HG03159 (cell line): Measurements from ENCODE around the gene UBAP1.
"Not testable (repeated sequence)": the region's sequence is repeated elsewhere in the genome, so short reads cannot be mapped to it uniquely, and the experiment has no call there.

Experiments
- ATAC-seq: cut with Tn5 transposase; IDR thresholded peaks from one replicate; pipeline ENCODE4 v1.9.1; 2021; ENCODE audit warnings: mild to moderate bottlenecking, moderate library complexity; ENCODE audit not compliant: unreplicated experiment

Gene UBAP1

GRCh38 chr9:34219421-34219820 lies 40.6 kb downstream of the UBAP1 start:
- no peak for ATAC-seq

GRCh38 chr9:34220218-34220617 lies 41.4 kb downstream of the UBAP1 start:
- no peak for ATAC-seq

GRCh38 chr9:34224349-34224748 lies 45.5 kb downstream of the UBAP1 start:
- ATAC-seq, result no peak

DNA sequence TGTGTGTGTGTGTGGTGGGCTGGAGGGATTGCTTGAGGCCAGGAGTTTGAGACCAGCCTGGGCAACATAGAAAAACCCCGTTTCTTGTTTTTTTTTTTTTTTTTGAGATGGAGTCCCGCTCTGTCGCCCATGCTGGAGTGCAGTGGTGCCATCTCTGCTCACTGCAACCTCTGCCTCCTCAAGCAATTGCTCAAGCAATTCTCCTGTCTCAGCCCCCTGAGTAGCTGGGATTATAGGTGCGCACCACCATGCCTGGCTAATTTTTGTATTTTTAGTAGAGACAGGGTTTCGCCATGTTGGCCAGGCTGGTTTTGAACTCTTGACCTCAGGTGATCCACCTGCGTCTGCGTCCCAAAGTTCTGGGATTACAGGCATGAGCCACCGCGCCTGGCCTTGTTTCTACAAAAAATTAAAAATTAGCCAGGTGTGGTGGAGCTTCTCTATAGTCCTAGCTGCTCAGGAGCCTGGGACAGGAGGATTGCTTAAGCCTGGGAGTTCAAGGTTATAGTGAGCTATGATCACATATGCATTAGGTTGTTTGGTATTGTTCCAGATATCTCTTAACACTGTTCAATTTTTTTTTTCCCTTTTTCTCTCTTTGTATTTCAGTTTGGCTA lies 47.4 kb downstream of the UBAP1 start:
- not testable (repeated sequence) for ATAC-seq

DNA sequence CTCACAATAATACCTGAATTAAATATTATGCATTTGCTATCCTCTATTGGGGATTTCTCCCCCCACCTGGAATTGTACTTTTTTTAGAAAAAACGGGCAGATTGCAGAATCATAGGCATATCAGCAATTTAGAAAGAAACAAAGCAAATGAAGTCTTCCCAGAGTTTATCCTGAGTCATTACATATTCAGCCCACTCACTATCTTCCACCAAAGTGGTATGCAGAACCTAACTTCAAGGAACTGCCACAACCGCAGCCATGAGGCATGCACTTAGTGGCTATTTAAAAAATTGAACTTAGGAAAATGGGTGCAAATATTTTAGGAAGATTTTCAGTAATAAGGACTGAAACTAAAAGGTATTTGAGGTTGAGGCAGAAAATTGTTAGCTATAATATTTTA lies 48.6 kb downstream of the UBAP1 start:
- ATAC-seq, result no peak

DNA sequence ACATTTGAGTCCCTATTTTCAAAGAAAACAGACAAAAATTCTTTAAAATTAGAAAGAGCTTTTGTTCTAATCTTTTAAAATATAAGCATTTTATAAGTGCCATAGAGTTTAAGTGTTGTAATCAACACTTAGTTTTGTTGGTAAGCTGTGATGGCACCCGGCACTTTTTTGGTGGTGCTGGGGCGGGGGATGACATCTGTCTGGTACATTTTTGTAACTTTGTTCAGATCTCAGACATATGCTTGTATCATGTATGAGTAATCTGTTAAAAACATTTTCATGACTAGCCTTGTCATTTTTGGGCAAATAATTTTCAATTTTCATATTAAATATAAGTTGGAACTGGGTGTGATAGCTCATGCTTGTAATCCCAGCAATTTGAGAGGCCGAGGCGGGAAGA lies 51.7 kb downstream of the UBAP1 start:
- ATAC-seq, result no peak

- ATAC-seq, result no peak
Measured at GRCh38 chr9:34232201-34232600, 53.4 kb downstream of the UBAP1 start.

DNA sequence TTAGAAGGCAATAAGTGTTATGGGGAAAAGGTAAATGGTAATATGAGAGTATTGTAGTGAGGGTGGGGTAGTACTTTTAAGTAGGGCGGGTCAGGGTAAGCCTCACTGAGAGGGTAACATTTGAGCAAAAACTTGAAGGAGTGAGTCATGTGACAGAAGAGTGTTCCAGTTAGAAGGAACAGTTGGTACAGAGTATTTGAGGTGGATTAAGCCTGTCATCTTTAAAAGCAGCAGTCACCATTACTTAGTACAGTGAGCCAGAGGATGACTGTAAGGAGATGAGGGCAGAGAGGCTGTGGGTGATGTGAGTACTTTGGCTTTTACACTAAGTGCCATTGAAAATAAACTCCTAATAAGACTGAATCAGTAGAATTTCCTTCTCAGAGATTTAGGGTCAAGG lies 54.8 kb downstream of the UBAP1 start:
- no peak for ATAC-seq

DNA sequence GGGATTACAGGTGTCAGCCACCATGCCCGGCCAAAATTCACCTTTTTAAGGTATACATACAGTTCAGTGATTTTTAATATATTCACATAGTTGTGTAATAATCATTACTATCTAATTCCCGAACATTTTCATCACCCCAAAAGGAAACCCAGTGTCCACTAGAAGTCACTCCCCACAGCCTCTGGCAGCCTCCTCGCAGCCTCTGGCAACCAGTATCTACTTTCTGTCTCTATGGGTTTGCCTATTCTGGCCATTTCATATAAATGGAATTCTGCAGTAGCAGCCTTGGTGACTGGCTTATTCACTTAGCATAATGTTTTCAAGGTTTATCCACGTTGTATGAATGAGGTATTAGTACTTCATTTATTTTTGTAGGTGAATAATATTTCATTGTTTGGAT lies 59.0 kb downstream of the UBAP1 start:
- ATAC-seq, result no peak

- ATAC-seq, result no peak
Measured at GRCh38 chr9:34240006-34240405, 61.2 kb downstream of the UBAP1 start.

DNA sequence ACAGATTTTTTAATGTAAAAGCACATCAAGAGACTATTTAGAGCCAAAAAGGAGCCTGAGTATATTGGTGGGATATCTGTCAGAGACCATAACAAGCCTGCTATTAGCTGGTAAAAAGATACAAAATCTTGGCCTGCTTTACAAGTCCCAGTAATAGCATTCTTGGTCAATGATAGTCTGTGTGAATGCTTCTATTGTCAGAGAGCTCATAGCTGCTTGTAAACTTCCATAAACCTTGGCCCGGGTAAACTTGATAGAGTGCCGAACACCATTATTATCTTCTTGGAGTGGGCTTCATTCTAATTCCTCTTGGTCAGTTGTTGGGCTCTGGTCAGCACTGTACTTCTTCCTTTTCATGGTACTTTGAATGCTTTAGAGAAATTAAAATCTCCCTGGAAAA lies 64.0 kb downstream of the UBAP1 start:
- no peak for ATAC-seq

- not testable (repeated sequence) for ATAC-seq
Measured at GRCh38 chr9:34245212-34245611, 66.4 kb downstream of the UBAP1 start.

DNA sequence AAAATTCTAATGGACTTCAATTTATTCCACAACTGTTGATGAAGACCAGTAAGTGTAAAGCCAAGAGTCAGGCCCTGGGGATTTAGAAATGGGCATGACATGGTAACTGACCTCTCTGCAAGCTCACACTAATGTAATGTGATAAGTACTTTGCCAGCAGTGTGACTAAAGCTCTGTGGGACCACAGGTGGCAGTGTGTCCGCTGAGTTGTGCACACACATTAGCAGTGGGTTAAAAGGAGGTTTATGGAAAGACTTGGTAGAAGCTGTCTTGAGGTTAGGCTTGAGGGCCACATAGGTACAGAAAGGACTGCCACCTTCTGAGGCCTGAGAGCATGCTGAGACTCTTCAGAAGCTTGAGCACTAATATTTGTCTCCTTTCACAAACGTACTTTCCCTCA lies 67.6 kb downstream of the UBAP1 start:
- no peak for ATAC-seq

- ATAC-seq, result not testable (repeated sequence)
Measured at GRCh38 chr9:34247782-34248181, 68.9 kb downstream of the UBAP1 start.

GRCh38 chr9:34249274-34249673 lies 70.4 kb downstream of the UBAP1 start:
- no peak for ATAC-seq

DNA sequence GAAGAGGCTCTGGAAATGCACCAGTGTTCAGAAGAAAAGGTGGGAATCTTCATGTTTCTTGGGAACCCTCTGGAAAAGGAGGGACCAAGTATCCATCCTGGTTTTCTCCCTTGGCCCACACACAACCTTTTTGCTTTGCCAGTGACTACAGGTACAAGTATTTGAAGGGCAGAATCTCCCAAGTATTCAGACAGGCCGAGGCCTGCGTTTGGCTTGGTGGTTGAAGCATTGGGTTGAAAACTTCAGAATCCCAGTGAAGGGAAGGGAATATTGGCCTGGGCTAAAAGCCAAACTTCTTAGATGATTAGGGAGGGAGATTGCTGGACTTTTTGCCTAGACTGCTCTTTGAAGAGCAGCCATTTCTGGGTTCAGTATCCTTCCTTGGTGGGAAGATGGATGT lies 71.9 kb downstream of the UBAP1 start:
- no peak for ATAC-seq

GRCh38 chr9:34252016-34252415 lies 73.2 kb downstream of the UBAP1 start:
- ATAC-seq, result no peak

- ATAC-seq, result no peak
Measured at GRCh38 chr9:34252670-34253459, 74.0 kb downstream of the UBAP1 start.

DNA sequence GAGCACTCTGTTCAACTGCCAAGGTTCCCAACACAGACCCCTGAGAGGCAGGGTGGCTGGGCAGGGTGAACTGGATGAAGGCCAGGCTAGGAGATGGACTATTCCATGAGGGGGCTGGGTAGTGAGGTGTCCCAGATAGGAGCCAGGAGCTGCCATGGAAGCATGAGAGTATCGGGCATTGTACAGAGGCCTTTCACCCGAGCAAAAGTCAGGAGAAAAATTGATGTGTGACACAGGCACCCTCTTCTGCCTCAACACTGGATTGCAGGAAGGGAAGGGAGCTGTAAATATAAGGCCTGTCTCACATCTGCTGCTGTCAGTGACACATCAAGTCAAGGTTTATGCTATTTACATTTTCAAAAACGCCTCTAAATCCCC lies 74.6 kb downstream of the UBAP1 start:
- no peak for ATAC-seq

DNA sequence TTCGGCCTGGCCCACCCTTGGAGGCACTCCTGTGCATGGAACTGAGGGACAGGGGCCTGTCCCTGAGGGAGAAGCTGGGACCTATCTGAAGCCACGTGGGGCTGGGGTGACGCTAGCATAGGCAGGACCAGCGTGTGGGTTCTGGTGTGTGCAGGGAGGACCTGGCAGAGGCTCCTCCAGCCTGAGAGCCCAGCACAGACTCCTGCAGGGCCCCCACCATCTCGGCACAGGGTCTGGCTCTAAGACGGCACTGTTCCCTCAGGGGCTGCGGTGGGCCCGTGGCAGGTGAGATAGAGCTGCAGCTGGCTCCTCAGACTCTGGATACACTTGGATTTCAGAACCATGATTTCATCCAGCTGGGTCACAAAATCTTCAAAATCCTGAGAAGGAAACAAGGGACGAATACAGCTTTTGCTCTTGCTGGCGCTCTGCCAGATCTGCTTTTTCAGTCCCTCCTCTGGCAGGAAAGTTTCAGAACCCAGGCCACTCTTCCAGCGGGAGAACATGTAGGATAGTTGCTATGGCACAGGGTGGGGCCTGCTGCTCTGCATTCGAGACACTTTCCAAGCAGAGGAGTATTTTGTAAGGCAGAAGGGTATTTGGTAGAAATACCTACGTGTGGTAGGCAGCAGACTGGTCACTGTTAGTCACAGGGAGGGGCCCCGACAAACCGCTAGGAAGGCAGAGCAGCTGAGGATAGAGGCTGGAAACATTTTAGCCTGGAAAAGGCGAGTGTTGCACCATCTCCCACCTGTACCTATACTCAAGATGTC lies 75.5 kb downstream of the UBAP1 start:
- no peak for ATAC-seq

DNA sequence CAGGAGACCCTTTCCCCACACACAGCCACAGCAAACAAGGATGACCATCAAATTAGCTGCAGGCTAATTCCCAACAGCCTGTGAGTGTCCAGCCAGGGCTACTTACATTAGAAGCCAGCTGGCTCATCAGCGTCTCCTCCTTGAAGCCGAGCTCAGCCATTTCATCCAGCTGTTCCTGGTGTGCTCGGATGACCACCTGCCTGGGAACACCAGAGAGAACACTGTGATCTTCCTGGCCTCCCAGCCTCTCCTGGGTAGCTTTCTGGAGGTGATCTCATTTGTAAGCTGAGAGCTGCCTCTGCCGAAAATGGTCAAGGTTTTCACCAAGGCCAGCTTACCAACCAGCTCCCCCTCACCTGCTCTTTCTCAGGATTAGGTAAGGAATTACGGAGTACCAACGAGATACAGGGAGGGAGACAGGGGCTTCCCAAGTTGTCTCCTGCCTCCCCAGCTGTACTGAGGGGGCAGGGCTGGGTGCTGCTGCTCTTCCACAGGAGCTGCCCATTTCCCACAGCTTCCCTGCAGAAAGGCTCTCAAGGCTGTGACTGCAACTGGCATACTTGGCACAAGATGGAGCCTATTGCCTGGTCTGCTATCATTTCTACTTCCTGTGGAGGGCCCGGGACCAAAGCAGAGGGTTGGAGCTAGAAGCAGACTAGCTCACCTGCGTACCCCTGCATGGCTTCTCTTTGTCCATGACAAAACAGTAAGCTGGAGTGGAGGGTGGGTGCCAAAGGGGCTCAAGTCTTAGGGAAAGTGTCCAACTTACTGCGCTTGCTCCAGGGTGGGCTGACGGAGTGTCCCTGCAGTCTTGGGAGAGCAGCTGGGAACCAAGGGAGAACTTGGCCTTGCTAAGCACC lies 76.4 kb downstream of the UBAP1 start:
- ATAC-seq, result no peak
